Anterior cingulate cortex (tissue), 58 donors: Measurements from ENCODE around the gene PACSIN1.
A peak's percentile ranks its signal among the peaks of the same experiment; 100 is the strongest.

Source experiments
- DNase-seq, 58 donors: peaks; one replicate each; lab custom pipeline; 2025; lab: John Stamatoyannopoulos, UW

PACSIN1 gene, protein sequence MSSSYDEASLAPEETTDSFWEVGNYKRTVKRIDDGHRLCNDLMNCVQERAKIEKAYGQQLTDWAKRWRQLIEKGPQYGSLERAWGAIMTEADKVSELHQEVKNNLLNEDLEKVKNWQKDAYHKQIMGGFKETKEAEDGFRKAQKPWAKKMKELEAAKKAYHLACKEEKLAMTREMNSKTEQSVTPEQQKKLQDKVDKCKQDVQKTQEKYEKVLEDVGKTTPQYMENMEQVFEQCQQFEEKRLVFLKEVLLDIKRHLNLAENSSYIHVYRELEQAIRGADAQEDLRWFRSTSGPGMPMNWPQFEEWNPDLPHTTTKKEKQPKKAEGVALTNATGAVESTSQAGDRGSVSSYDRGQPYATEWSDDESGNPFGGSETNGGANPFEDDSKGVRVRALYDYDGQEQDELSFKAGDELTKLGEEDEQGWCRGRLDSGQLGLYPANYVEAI

DNA sequence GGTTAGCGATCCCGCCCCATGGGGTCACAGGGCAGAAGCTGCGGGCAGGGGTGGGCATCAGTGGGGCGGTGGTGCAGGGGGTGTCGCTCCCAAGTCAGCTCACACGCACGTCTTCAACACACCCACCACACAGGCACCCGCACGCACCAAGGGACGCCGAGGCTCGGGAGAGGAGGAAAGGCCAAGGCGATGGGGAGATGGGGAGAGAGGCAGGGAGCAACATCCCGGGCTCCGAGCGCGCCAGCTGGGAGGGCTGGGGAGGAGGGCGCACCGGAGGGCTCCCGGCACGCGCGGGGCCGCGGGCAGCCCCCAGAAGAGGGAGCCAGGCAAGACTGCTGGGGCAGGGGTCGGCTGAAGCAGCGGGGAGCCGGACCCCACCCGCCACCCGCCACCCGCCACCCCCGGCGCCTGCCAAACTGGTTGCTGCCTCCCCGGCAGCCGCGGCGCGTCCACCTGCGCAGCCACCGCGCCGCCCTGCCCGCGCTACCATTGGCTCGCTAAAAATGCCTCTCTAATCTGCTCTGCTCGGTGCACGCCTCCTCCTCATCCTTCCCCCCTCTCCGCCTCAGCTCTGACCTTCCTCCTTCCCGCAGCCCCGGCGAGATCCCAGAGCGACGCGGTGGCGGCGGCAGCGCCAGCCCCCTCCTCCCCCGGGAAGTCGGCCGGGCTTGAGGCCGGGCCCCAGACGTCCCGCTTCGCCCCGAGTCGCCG is at the start of gene PACSIN1:
Gene PACSIN1, plus strand, starts transcription at position 546 of the 711 bp plus-strand sequence. CDS start 60,230 bp downstream, outside the sequence.
- peak in 49 of 58 donors; percentile 8 to 83 (median 40) for DNase-seq

DNA sequence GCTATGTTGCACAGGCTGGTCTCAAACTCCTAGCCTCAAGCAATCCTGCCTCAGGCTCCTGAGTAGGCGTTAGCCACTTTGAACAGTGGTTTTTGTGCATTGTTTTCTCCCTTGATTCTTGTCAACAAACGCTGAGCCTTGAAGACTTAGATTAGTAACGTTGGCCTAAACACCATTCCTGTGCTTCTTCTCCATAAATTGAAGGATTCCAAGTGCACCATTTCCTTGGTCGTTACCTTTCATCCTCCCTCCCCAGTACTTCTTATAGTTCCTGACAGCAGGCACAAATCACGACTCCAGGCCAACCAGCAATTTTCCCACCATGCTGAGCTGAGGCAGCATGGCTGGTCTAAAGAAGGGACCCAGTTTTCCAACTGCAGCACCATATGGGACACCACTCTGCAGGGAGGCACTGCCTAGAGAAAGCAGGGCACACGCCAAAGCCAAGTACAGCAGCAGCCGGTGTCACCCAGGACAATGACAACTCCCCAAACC is 49.0 kb upstream of the PACSIN1 start:
- no peak for DNase-seq

DNA sequence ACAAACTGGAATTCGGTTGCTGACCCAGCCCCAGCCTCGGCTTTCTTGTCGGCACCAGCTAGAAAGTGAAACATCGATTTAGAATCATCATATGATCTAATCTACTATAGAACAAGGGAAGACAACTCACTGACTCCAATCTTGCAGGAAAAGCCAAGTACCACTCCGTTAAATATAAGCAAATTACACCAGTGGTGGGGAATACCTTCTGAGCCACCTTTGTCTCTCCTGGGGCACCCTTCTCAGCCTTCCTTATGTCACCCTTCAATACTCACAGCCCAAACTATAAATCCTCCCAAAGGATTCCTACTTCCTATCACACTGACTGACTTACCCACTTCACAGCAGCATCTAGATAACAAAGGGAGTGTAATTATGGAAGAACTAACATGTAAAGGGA is 47.5 kb upstream of the PACSIN1 start:
- DNase-seq: no peak

DNA sequence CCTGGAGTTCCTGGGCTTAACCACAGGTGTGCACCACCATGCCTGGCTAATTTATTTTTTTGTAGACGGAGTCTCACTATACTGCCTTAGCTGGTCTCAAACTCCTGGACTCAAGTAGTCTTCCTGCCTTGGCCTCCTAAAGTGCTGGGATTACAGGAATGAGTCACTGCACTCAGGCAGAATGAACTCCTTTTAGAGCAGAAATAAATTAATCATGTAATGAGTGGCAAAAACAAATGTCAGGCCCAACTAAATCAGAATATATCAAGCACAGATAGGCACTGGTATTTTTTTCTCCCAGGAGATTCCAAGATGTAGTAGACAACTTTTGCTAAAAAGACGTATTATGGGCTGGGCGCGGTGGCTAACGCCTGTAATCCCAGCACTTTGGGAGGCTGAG is 42.6 kb upstream of the PACSIN1 start:
- DNase-seq: no peak

DNA sequence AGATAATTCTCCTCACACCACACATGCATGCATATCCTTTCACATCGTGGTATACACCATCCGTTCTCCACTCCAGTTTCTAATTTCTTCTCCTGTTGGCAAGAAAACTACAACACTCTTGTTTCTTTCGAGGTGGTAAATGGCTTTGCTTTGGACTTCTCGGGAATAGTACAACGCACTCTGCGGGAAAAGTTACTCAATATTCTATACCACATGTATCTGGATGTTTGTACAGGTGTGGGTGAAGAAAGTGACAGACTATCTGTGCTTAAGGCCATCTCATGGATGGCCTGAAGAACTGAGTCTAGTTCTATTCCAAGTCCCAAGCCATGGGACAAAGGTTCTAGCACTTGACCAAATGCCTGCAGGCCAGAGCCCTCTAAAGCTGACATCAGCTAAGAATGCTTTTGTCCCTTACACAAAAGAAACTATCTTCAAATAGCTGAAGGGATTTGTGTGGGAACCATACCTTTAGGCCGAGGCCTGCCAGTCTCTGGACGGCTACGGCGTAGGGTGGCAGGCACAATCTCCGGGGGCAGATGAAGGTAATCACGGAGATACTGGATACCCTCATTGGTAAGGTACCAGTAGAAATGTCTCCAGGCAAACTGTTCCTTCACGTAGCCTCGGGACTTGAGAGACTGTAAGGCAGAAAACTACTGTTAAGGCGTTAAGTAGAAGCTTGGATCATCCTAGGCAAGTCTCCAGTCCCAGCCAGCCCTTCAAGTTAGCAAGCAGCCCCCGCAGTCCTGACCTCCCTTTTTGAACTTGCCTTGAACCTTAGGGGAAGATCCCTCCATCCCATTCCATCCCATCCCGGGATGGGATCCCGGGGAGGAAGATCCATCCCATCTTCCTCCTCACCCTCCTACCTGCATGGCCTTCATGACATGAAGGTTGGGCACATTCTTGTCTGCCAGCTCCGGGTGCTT is 41.4 kb upstream of the PACSIN1 start:
- DNase-seq: no peak

DNA sequence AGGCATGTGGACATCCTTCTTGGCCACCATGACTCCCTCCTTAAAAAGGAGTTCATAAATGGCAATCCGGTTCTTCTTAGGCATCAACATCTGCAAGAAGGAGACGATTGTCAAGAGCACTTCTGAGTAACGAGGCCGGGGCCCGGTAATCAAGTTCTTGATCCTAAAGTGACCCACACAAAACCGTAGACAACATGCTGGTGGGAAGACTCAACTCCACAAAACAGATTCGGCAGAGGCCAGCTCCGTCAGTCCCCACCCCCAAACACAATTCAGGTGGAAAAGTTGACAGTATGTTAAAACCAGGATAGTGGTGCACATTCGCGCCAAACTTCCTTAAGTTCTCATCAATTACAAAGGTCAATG is 40.8 kb upstream of the PACSIN1 start:
- DNase-seq: no peak

DNA sequence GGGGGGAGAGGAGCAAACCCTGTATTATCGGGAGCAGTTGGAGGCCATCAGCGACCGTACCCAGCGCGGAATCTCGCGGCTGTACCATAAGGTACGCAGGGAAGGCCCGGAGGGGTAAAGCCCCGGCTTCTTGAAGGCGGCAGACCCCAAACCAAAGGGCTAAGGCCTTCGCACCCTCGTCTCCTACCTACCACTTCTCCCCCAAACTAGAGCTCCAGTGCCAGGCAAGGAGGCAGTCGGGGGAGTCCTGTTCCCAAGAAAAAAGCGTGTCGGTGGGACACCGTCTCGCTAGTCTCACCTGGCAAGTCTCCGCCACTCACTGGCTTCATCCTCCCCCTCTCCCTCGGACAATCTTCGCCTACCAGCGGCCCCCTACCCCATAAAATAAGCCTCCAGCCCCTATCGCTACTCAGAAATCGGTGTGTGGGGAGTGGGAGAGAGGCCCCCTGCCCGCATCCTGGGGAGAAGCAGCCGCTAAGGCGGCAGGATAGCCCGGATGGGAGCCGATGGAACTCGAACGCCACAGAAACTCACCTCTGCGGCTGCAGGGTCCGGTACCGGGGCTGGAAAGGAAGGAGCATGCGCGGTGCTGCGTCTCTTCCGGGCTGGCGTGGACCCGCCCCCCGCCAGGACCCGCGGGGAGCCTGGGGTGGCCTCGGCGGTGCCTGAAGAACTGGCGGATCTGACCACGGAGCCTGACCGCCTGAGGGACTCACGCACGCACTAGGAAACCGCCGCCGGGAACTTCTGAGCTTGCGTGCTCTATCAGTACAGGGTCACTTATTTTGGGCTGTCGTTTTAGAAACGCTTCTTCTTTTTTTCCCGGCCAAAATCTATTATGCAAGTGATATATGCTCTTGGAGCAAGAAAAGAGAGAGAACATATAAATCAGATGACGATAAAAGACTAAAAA is 40.1 kb upstream of the PACSIN1 start, which contains the start of gene RPS10:
Gene RPS10, minus strand, starts transcription at position 572 of the 913 bp plus-strand sequence. CDS start 848 bp downstream, outside the sequence.
- peak; percentile 41 to 95 (median 87) for DNase-seq

DNA sequence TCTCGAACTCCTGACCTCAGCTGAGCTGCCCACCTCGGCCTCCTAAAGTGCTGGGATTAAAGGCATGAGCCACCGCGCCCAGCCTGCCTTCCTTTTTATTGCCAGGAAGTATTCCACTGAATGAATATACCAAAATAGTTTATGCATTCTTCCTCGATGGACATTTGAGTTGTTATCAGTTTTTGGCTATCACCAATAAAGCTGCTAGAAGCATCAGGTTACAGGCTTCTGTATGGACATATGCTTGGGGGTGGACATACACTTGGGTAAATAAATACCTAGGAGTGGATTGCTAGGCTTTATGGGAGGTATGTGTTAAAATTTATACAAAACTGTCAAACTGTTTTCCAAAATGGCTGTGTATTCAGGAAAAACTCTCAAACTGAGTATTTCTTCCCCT is 30.0 kb upstream of the PACSIN1 start:
- no peak for DNase-seq

DNA sequence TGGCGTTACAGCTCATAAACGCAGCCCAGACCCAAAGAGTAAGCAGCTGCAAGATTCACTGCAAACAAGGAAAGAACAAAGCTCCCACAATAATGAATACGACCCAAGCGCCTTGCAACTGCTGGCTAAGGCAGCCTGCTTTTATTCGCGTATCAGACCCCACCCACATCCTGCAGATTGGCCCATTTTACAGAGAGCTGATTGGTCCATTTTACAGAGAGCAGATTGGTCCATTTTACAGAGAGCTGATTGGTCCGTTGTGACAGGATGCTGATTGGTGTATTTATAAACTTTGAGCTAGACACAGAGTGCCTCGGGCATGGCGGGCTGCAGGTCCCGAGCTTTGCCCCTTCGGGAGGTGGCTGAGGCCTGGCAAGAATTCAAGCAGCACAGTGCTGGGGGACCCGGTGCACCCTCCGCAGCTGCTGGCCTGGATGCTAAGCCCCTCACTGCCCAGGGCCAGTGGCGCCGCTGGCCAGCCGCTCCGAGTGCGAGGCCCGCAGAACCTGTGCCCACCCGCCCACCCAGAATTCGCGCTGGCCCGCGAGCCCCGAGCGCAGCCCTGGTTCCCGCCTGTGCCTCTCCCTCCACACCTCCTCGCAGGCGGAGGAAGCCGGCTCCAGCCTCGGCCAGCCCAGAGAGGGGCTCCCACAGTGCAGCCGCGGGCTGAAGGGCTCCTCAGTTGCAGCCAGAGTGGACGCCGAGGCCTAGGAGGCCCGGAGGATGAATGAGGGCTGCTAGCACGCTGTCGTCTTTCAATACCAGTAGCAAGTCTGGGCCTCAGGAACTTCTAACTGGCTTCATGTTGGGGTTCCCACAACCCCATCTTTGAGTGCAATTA is 28.9 kb upstream of the PACSIN1 start:
- peak in 1 of 58 donors; percentile 12 for DNase-seq

DNA sequence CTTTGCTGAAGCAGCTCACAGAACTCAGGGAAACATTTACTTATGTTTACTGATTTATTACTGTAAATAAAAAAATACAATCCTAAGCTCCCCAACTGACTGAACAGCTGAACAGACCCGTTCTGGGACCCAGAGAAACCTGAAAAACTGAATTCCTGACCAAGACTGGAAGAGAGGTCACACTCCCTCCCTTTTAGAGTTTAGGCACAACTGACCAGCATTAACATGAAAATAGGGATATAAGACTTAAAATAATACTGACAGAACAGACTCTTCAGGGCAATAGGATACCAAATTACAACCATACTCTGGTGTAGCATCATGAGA is 28.3 kb upstream of the PACSIN1 start:
- no peak for DNase-seq

DNA sequence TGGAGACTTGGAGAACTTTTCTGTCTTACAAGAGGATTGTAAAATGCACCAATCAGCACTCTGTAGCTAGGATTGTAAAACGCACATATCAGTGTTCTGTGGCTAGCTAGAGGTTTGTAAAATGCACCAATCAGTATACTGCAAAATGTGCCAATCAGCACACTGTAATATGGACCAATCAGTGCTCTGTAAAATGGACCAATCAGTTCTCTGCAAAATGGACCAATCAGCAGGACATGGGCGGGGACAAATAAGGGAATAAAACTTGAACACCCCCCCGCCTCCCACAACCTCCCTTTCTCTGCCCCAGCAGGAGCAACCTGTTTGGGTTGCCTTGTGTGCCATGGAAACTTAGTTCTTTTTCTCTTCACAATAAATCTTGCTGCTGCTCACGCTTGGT is 27.2 kb upstream of the PACSIN1 start:
- DNase-seq: no peak

DNA sequence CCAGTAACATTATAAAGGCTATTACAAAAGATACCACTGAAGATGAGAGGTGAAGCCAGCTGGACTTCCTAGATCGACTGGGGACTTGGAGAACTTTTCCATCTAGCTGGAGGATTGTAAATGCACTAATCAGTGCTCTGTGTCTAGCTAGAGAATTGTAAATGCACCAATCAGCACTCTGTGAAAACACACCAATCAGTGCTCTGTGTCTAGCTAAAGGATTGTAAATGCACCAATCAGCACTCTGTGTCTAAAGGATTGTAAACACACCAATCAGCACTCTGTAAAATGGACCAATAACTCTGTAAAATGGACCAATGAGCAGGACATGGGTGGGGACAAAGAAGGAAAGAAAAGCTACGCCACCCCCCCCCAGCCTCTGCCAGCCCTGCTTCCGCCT is 26.4 kb upstream of the PACSIN1 start:
- DNase-seq: no peak

DNA sequence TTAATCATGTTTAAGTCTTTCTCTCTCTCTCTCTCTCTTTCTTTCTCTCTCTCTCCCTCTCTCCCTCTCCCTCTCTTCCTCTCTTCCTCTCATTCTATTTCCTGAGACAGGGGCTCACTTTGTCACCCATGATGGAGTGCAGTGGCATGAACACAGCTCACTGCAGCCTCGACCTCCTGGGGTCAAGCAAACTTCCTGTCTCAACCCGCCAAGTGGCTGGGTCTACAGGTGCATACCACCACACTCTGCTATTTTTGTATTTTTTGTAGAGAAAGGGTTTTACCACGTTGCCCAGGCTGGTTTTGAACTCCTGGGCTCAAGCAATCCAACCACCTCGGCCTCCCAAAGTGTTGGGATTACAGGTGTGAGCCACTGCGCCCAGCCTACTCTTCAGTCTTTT is 24.4 kb upstream of the PACSIN1 start:
- no peak for DNase-seq

DNA sequence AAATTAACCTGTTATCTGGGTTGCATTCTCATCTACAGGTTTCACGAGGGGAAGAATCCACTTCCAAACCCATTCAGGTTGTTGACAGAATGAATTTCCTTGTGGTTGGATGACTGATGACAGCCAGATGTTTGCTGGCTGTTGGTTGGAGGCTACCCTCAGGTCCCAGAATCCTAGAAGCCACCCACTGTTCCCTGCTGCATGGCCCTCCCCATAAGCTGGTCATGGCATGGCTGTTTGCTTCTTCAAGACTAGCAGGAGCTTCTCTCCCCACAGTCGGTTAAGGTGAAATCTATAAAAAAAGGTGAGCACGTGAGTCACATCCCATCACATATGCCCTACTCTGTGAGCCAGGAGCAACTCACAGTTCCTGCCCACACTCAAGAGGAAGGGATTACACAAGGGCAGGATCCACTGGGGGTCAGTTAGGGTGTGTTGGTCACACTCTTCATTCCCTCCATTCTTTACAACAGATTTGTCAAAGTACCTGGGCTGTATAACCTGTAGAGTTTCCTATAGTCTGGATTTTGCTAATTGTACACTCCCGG is 20.5 kb upstream of the PACSIN1 start:
- DNase-seq: no peak

DNA sequence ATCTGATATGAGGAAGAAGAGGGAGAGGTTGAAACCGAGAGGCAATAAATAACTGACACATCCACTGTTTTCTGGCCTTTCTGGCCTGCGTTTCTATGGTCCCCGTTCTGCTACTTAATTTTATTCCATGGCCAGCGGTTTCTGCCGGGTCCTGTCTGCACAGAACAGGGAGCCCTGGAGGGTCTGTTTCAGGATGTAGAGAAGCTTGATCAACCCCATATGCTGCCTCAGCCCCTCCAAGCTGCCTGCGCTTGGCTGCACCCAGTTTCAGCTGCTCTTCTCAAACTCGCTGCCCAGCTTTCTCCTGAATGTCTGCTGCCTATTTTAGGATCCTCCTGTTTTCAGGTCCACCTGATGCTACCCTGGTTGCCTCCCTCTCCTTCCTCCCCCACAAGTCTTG is 18.5 kb upstream of the PACSIN1 start:
- DNase-seq: peak in 1 of 58 donors; percentile 15

DNA sequence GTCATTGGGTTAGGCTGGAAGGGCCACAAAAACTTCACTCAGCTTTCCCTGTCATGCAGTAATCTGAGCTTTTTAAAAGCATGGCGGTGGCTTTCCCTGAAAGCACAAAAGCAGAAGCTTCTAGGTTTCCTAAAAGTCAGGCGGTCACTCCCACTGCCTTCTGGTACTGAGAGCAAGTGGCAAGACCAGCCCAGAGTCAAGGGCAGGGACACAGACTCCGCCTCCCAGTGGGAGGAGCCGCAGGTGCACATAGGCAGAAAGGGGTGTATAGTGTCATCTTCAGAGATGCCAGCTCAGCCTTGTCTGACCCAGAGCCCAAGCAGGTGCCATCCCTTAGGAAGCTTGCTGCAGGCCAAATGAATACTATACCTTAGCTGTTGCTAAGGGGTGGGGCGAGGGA is 18.0 kb upstream of the PACSIN1 start:
- DNase-seq: peak in 1 of 58 donors; percentile 37

DNA sequence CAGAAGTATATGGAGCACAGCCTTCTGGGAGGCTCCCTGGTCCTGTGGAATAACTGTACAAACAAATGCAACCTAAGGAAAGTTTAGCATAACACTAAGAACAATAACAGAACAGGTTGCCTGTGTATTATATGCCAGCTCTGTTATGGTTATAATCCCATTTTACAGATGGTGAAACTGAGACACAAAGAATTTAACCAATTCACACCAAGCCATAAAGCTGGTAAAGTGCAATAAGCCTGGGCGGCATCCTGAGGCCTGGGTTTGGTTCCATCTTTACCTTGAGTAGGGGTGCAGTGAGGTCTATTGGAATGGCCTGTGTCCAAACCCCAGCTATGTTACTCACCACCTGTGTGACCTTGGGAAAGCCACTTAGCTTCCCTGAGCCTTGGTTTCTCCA is 14.7 kb upstream of the PACSIN1 start:
- DNase-seq: no peak

DNA sequence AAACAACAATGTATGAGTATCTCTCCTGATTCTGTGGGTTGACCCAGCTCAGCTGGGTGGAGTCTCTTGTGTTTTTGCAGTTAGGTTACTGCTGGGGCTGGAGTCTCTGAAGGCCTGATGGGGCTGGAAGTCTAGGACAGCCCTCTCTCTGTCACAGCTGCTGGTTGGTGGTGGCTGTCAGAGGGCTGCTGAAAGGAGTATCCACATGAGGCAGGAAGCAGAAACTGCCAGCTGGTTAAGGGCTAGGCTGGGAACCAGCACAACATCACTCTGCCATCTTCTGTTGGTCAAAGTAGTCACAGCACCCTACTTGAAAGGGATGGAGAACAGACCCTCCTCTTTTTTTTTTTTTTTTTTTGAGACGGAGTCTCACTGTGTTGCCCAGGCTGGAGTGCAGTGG is 10.0 kb upstream of the PACSIN1 start:
- DNase-seq: no peak
